ENCODE measurements around the gene RPAIN. TPM values are rescaled to one million over a fixed set of nuclear protein-coding genes. Genes with fewer than 3 reads are reported as not detected.
A peak's percentile ranks its signal among the peaks of the same experiment; 100 is the strongest.

Gene RPAIN
- total and polyA plus RNA-seq, 2 of the 13 experiments (the other 11 are each of a cell fraction or from before 2014, with no cell fraction given): 42.1 to 58.5 TPM

DNA sequence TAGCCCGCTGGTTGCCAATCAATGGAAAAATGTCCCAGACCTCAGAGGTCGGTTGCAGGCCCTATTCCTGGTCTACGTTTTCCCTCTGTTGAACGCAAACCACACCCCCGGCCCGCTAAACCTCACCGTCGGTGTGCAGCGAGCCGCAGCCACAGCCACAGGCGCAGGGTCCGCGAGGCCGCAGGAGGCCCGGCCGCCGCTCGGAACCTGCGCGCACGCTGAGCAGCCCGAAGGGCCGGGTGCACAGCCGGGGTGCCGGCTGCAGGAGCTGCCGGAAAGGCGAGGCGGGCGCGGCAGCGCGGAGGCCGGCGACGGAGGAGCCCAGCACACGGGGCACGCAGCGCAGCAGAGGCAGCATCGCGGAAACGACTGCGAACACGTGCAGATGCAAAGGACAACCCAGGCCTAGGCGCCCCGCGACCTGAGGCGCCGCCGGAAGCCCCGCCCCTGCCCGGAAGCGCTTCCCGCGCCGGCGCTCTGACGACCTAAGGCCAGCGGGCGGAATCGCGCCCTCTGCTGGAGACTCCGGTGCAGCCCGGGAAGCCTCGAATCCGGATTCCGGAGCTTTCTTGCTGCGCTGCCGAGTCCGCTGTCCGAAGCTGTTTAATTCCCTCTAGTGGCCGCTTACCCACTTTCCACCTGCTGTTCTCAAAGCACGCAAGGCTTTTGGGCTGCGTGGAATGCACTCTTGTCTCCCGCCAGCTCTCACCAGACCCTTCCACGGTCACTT lies 18.9 kb downstream of the RPAIN start, which contains the start of gene C1QBP (continued):
- TF ChIP-seq AGO1 (IDR thresholded peaks at IDR 0.05; ENCODE audit: low read depth, low read length, poor library complexity, severe bottlenecking) (peak; percentile 67), MLX (CRISPR knock-in tag; IDR thresholded peaks at IDR 0.05) (no peak), U2AF2 (IDR thresholded peaks at IDR 0.05; ENCODE audit: low read depth, low read length) (no peak), NFE2 (CRISPR knock-in tag; IDR thresholded peaks at IDR 0.05) (no peak), ZNF468 (CRISPR knock-in tag; IDR thresholded peaks at IDR 0.05) (no peak), E2F1 (CRISPR knock-in tag; IDR thresholded peaks at IDR 0.05) (peak; percentile 54; the same call in 1 of the 2 replicates), GATA4 (IDR thresholded peaks at IDR 0.05; ENCODE audit: borderline replicate concordance, low read depth) (no peak), ZNF263 (CRISPR knock-in tag; IDR thresholded peaks at IDR 0.05) (peak; percentile 69), ZFP36 (IDR thresholded peaks at IDR 0.05; ENCODE audit: borderline replicate concordance, low read depth, low read length, partially characterized antibody) (no peak), THAP8 (CRISPR knock-in tag; IDR thresholded peaks at IDR 0.05; ENCODE audit: borderline replicate concordance) (peak; percentile 82; the same call in 1 of the 2 replicates), REXO4 (CRISPR knock-in tag; IDR thresholded peaks at IDR 0.05; ENCODE audit: borderline replicate concordance) (0 out of 2 replicates have a peak, but pooled peaks have one; percentile 60), KLF12 (CRISPR knock-in tag; IDR thresholded peaks at IDR 0.05; ENCODE audit: borderline replicate concordance) (peak; percentile 94), NCOA2 (CRISPR knock-in tag; IDR thresholded peaks at IDR 0.05) (peak; percentile 24; the same call in 1 of the 2 replicates), AFF4 (CRISPR knock-in tag; IDR thresholded peaks at IDR 0.05) (no peak), ZNF343 (CRISPR knock-in tag; IDR thresholded peaks at IDR 0.05) (0 out of 2 replicates have a peak, but pooled peaks have one; percentile 23), PITX1 (CRISPR knock-in tag; IDR thresholded peaks at IDR 0.05) (peak; percentile 40), ZNF780A (CRISPR knock-in tag; IDR thresholded peaks at IDR 0.05) (no peak; the same call in 1 of the 2 replicates), TCF7L2 (IDR thresholded peaks at IDR 0.05; ENCODE audit: low read depth, low read length) (no peak), ZSCAN29 (CRISPR knock-in tag; conservative IDR thresholded peaks at IDR 0.05) (peak; percentile 99)
- TF ChIP-seq, protein P1, sequence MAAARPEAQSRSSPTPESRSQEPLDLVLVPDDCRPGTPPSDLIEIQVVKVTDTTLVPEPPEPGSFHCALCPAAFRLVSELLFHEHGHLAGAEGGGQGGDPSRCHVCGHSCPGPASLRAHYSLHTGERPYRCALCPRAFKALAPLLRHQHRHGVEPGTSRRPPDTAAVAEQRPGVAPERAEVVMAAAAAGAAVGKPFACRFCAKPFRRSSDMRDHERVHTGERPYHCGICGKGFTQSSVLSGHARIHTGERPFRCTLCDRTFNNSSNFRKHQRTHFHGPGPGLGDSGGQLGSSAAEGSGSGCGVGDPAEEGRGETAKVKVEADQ (CRISPR knock-in tag; IDR thresholded peaks at IDR 0.05; ENCODE audit: borderline replicate concordance): peak; percentile 67; the same call in 1 of the 2 replicates
- TF ChIP-seq, protein P2, sequence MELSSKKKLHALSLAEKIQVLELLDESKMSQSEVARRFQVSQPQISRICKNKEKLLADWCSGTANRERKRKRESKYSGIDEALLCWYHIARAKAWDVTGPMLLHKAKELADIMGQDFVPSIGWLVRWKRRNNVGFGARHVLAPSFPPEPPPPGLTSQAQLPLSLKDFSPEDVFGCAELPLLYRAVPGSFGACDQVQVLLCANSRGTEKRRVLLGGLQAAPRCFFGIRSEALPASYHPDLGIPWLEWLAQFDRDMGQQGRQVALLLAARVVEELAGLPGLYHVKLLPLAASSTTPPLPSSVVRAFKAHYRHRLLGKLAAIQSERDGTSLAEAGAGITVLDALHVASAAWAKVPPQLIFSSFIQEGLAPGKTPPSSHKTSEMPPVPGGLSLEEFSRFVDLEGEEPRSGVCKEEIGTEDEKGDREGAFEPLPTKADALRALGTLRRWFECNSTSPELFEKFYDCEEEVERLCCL (CRISPR knock-in tag; IDR thresholded peaks at IDR 0.05; ENCODE audit: borderline replicate concordance): no peak
